HL-60 (cell line): ENCODE measurements around the gene UFD1.

Experiments used
- DNase-seq, 2 experiments: peaks; one replicate each; pipeline ENCODE4 v3.0.0-alpha.2; 2010 to 2020; ENCODE audit warnings: low read depth in 1 of 2, low spot score in 1 of 2
- H3K27ac ChIP-seq: fragments of 250-450 bp; sonication (Bioruptor Pico); replicated peaks from 2 replicates; pipeline ENCODE4 v1.5.1; 2020; ENCODE audit warnings: mild to moderate bottlenecking, moderate library complexity
- H3K27me3 ChIP-seq: fragments of 250-450 bp; sonication (Bioruptor Pico); 2 replicates; pipeline ENCODE4 v1.5.1; 2021; ENCODE audit warnings: mild to moderate bottlenecking, moderate library complexity; ENCODE audit not compliant: insufficient read depth, poor library complexity, severe bottlenecking
- H3K4me3 ChIP-seq: replicated peaks from 2 replicates; pipeline ENCODE4 v1.5.1; 2011; ENCODE audit warnings: mild to moderate bottlenecking, control low read depth, low read length; ENCODE audit not compliant: insufficient read depth
- CTCF ChIP-seq: IDR thresholded peaks from one replicate; pipeline ENCODE4 v1.5.1; 2011; ENCODE audit warnings: low read length, control low read depth, inconsistent platforms; ENCODE audit not compliant: insufficient read depth
- GABPA ChIP-seq: IDR thresholded peaks from 2 replicates; pipeline ENCODE4 v1.6.1; 2012; ENCODE audit warnings: low read depth
- POLR2AphosphoS5 ChIP-seq: IDR thresholded peaks from 2 replicates; pipeline ENCODE4 v1.6.1; 2012; ENCODE audit warnings: low read depth
- SPI1 ChIP-seq: IDR thresholded peaks from 2 replicates; pipeline ENCODE4 v1.6.1; 2012; ENCODE audit warnings: low read depth, mild to moderate bottlenecking, borderline replicate concordance
- TF ChIP-seq, protein P1 (sequence below): IDR thresholded peaks from 2 replicates; pipeline ENCODE4 v1.6.1; 2012; ENCODE audit warnings: low read depth; ENCODE audit not compliant: insufficient replicate concordance

The UFD1 gene

DNA sequence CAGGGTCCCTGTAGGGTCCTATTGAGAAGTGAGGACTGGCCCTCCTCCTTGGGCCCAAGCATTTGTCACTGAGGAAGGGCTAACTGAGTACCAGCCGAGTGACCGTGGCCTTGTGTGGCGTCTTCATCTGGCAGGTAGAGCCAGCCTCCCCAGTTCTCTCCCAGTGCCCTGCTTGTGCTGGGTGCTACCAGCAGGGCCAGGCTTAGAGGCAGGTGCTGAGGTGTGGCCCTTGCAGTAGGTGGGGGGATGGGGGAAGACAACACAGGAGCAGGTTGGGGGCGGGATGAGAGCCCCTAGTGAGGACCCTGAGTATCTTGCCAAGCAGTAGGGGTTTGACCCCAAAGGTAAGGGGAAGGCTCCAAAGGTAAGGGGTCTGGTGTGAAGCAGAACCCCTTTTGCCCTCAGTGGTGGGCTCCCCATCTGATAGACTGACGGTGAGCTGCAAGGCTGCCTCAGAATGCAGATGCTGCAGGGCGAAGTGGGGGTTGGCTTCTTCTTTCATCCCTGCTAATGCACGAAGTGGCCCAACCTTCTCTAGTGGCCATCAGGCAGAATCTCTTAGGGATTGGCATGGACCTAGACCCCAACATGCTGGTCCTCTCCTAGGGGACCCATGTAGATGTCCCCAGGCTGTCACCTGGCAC lies 20.4 kb upstream of the UFD1 start:
- no peak overlapping the region for H3K27ac ChIP-seq
- TF ChIP-seq CTCF: no peak
- TF ChIP-seq GABPA: no peak
- TF ChIP-seq, protein P1, sequence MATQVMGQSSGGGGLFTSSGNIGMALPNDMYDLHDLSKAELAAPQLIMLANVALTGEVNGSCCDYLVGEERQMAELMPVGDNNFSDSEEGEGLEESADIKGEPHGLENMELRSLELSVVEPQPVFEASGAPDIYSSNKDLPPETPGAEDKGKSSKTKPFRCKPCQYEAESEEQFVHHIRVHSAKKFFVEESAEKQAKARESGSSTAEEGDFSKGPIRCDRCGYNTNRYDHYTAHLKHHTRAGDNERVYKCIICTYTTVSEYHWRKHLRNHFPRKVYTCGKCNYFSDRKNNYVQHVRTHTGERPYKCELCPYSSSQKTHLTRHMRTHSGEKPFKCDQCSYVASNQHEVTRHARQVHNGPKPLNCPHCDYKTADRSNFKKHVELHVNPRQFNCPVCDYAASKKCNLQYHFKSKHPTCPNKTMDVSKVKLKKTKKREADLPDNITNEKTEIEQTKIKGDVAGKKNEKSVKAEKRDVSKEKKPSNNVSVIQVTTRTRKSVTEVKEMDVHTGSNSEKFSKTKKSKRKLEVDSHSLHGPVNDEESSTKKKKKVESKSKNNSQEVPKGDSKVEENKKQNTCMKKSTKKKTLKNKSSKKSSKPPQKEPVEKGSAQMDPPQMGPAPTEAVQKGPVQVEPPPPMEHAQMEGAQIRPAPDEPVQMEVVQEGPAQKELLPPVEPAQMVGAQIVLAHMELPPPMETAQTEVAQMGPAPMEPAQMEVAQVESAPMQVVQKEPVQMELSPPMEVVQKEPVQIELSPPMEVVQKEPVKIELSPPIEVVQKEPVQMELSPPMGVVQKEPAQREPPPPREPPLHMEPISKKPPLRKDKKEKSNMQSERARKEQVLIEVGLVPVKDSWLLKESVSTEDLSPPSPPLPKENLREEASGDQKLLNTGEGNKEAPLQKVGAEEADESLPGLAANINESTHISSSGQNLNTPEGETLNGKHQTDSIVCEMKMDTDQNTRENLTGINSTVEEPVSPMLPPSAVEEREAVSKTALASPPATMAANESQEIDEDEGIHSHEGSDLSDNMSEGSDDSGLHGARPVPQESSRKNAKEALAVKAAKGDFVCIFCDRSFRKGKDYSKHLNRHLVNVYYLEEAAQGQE: no peak
- no peak for TF ChIP-seq SPI1
- TF ChIP-seq POLR2AphosphoS5: no peak
- DNase-seq: no peak
- no peak overlapping the region for H3K4me3 ChIP-seq
- H3K27me3 ChIP-seq: no peaks in the 10 kb centered on the region

DNA sequence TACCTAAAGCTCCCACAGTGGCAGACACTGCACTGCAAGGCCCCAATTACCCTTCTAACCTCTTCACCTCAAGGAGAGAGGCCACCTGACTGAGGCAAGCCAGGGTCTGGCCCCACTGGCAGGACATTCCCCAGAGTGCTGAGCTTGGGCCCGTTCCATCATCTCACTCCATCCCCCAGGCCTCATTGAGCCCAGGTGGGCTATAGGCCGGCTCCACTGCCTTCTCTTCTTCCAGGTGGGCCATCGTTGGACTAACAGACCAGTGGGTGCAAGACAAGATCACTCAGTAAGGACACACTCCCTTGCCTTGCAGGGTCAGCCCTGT lies 19.8 kb upstream of the UFD1 start:
- DNase-seq: no peak
- Histone ChIP-seq H3K27me3 (no peaks in the 10 kb centered on the region), H3K4me3 (no peak overlapping the region), H3K27ac (no peak overlapping the region)
- TF ChIP-seq, protein P1: no peak
- TF ChIP-seq SPI1: no peak
- no peak for TF ChIP-seq POLR2AphosphoS5
- no peak for TF ChIP-seq GABPA
- TF ChIP-seq CTCF: no peak

DNA sequence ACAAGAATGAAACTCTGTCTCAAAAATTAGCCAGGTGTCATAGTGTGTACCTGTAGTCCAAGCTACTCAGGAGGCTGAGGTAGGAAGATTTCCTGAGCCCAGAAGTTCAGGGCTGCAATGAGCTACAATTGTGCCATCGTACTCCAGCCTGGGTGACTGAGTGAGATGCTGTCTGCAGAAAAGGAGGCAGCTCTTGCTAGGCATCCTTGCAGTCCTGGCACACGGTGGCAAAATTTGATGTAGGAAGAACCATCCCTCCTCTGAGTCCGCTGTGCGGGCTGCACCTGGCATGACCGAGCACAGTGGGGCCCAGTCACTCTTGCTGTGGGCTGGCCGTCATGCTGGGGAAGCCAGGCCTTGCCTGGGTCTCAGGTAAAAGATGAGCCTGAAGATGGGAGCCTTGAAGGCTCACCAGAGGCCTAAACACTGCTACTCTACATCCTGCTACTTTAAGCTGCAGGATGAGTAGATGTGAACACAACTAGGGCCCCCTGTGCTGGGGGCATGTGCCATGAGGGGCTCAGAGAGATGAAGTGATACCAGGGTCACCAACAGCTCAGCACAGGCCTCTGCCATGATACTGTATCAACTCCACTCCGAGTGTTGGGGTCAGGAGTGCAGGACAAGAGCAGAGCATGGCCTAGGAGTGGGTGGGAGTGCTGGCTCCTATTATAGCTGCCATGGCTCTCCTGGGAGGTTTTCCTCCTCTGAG lies 19.3 kb upstream of the UFD1 start:
- TF ChIP-seq SPI1 (no peak), GABPA (no peak)
- no peaks in the 10 kb centered on the region for H3K27me3 ChIP-seq
- H3K4me3 ChIP-seq: no peak overlapping the region
- no peak for DNase-seq
- H3K27ac ChIP-seq: no peak overlapping the region

GRCh38 chr22:19497245-19497644 lies 18.3 kb upstream of the UFD1 start:
- TF ChIP-seq GABPA (no peak), SPI1 (no peak), POLR2AphosphoS5 (no peak), CTCF (no peak)
- TF ChIP-seq, protein P1: no peak
- H3K27ac ChIP-seq: no peak overlapping the region
- no peak for DNase-seq
- no peaks in the 10 kb centered on the region for H3K27me3 ChIP-seq
- no peak overlapping the region for H3K4me3 ChIP-seq
